AG09319 (cell line): ENCODE results near the gene ARHGAP31.
"Not testable (repeated sequence)": the region's sequence is repeated elsewhere in the genome, so short reads cannot be mapped to it uniquely, and the experiment has no call there.

ENCODE experiments used
- DNase-seq: peaks from one replicate; pipeline ENCODE4 v3.0.0-alpha.2; 2010; ENCODE audit warnings: low read depth; ENCODE audit errors: extremely low read depth
- CTCF ChIP-seq: IDR thresholded peaks from 2 replicates; pipeline ENCODE4 v1.5.1; 2011; ENCODE audit warnings: low read depth, mild to moderate bottlenecking, inconsistent platforms, low read length, moderate library complexity

The ARHGAP31 gene

GRCh38 chr3:119316313-119316670 is 22.1 kb downstream of the ARHGAP31 start:
- DNase-seq: no peak
- no peak for TF ChIP-seq CTCF

GRCh38 chr3:119318876-119319275 is 24.7 kb downstream of the ARHGAP31 start:
- no peak for DNase-seq
- TF ChIP-seq CTCF: no peak

DNA sequence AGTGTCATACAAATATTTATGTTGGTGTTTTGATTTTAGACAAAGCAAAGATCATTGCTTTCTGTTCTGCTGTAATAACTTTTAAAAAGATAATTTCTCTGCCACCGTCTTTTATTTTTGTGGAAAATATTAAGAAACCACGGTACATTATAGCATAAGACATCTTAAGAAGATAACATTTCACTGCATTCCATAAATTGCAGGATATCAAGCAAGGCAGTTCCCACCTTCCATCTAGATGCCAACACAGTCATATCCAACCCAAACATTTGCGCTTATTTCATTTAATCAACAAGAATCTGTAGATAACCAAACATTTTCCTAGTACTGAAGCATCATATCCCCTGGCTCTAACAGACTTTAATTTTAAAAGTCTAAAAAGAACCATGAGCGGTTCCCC is 25.1 kb downstream of the ARHGAP31 start:
- TF ChIP-seq CTCF: no peak
- no peak for DNase-seq

DNA sequence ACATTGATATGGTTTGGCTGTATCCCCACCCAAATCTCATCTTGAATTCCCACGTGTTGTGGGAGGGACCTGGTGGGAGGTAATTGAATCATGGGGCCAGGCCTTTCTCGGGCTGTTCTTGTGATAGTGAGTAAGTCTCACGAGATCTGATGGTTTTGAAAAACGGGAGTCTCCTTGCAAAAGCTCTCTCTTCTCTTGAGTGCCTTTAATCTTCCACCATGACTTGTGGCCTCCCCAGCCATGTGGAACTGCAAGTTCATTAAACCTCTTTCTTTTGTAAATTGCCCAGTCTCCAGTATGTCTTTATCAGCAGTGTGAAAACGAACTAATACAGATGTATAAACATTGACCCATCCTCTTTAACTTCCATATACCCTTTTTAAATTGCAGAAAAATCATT is 26.6 kb downstream of the ARHGAP31 start:
- DNase-seq: not testable (repeated sequence)

DNA sequence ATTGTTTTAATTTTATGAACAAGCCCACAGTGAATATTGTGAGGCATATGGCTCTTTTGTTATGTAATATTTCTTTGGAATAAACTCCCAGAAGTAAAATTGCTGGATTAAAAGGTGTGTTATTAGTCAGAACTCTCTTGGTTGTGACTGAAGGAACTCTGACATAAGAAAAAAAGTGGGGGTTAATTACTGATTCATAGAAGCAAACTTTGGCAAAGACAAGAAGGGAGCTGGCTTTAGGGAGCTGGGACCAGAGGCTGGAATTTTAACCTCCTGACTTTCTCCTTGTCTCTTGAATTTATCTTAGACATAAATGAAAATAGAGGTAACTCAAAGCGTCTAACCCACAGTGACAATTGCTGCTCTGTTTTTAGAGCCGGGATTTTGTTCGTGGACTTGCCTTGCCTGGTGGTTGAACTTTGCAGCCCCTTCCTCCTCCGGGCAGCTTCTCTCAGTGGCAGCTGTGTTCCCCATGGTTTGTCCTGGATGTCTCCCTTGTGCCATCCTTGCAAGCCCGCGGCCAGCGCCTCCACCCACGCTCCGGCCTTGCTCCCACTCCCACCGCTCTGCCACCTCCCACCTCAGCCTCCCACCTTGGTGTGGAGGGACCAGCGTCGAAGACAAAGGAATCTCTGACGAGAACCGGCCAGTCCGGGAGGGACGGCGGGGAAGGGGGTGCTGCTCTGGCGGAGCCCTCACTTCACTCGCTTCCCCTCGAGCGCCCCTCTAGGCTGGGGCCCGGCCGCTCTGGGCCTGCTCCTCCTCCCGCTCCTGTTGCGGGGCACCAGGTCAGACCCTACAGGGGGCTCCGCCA is 28.0 kb downstream of the ARHGAP31 start:
- TF ChIP-seq CTCF: peak; percentile 2
- no peak for DNase-seq

DNA sequence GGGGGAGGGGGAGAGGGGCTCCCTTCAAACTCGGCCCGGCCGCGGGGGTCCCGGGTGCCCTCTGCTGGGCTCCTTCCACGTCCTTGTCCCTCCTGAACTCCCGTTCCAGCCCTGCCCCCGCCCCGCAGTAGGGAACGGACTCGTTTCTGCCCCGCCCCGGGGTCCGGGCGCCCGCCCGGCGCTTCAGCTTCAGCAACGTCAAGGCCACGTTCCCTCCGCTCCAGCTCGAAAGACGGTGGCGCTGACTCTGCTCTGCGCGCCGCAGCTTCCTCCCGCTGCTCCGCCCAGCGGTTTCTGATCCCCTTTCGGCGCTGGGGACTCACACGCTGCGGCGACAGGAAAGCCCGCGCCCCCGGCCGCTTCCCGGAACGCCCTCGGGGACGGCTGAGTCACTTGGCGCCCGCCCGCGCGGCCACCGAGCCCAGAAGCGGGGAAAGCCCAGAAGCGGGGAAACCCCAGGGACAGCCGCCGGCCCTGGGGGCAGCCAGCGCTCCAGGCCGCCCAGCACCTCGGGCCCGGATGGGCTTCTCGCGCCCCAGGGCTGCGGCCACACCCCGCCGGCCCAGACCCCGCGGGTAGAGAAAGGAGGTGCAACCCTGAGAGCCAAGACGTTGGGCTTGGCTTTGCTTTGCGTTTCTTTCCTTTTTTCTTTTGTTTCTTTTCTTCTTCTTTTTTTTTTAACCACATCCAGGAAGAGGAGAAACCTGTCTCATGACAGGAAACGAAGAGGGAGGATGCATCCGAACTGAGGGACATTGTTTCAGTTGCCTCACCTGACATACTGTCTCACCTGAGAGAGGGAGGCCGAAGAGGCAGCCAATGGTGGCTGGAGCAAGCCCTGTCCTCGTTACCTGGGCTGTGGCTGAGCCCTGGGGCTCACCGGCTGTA is 28.9 kb downstream of the ARHGAP31 start:
- TF ChIP-seq CTCF: no peak
- DNase-seq: no peak

GRCh38 chr3:119323723-119324085 is 29.5 kb downstream of the ARHGAP31 start:
- TF ChIP-seq CTCF: no peak
- DNase-seq: no peak

DNA sequence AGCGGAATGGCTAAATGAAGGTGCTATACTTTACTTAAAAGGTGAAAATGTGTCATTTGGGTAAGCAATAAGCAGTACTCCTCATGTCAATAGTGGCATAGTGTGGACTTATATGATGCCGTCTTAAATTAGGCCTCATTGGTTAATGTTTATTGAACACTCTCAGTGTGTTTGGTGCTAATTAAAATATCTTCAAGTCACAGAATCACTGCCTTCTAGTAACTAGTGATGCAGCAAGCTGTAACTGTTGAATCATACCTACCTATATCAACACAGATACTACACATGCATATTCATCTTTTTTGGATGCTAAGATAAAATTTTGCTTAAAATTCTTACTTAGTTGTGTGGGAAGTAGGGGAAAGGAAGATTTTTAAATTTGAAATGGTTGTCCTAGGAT is 30.7 kb downstream of the ARHGAP31 start:
- no peak for TF ChIP-seq CTCF

More for the DNA sequence above, 30.7 kb downstream of the ARHGAP31 start:
- DNase-seq: no peak
